Limb (tissue), 2 donors: ENCODE data around the gene C6orf62.
"Not testable (repeated sequence)": the region's sequence is repeated elsewhere in the genome, so short reads cannot be mapped to it uniquely, and the experiment has no call there.

ENCODE experiments used
- DNase-seq, 2 donors: peaks; one replicate each; pipeline ENCODE4 v3.0.0-alpha.2; 2016; ENCODE audit errors: extremely low spot score in 2 of 2

Gene C6orf62

GRCh38 chr6:24699521-24700359 lies 19.2 kb downstream of the C6orf62 start:
- no peak for DNase-seq

DNA sequence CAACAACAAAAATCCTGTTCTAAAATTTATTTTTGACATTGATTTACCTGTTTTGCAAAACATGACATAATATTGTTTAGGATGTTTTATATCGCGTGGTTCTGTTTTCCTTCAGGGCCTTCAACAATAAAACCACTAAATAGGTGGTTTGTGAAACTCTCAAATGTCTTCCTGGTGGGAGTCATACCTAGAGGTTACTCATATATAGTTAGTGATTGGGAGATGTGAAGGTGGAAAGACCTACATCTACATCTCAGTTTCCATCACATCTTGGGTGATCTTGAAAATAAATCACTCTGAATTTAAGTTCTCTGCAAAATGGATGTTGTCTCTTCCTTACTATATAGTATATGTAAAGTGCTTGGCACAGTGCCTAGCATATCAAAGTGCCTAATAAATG lies 22.9 kb downstream of the C6orf62 start:
- DNase-seq: no peak

DNA sequence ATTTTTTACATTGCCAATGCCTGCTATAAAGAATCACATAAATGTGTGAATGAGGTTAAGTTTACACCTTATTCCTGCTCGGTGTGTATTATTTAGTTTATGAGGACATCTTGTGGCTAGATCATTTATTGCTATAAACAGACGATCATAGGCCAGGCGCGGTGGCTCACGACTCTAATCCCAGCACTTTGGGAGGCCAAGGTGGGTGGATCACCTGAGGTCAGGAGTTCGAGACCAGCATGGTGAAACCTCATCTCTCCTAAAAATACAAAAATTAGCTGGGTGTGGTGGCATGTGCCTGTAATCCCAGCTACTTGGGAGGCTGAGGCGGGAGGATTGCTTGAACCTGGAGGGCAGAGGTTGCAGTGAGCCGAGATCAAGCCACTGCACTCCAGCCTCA lies 23.3 kb downstream of the C6orf62 start:
- peak in 1 of 2 donors; percentile 36 for DNase-seq

- DNase-seq: no peak
These were observed 24.8 kb downstream of the C6orf62 start for GRCh38 chr6:24694198-24694597.

GRCh38 chr6:24692848-24693592 lies 25.9 kb downstream of the C6orf62 start:
- no peak for DNase-seq

DNA sequence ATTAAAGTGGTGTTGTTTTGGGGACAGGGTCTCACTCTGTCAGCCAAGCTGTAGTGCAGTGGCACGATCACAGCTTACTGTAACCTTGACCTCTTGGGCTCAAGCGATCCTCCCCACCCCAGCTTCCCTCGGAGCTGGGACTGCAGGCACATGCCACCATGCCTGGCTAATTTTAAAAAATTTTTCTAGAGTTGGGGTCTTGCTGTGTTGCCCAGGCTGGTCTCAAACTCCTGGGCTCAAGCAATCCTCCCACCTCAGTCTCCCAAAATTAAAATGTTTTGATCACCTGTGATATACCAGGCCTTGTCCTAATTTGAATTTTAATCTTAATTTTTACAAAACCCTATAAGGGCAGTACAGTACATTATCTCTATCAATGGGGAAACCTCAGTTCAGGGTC lies 26.5 kb downstream of the C6orf62 start:
- DNase-seq: no peak

- no peak for DNase-seq
These were observed 27.0 kb downstream of the C6orf62 start for GRCh38 chr6:24692003-24692402.

GRCh38 chr6:24691550-24691949 lies 27.4 kb downstream of the C6orf62 start:
- DNase-seq: no peak

DNA sequence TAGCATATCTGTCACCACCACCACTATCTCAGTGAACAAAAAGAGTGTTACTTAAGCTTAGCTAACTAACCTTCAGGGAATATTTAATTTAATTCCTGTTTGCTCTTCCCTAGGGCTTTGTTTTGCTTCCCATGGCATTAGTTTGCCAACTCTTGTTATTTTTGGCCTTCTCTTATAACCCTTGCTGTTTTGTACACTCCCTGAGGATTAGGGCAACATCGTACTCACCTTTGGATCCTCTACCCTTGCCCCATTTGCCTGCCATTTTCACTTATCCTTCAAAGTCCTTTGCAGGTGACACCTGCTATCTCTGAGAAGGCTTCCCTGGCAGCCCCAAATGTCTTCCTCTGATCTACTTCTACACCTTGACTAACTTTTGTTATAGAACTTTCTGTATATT lies 28.4 kb downstream of the C6orf62 start:
- DNase-seq: no peak

GRCh38 chr6:24689964-24690363 lies 29.0 kb downstream of the C6orf62 start:
- DNase-seq: no peak

- no peak for DNase-seq
These were observed 32.0 kb downstream of the C6orf62 start for GRCh38 chr6:24686946-24687345.

DNA sequence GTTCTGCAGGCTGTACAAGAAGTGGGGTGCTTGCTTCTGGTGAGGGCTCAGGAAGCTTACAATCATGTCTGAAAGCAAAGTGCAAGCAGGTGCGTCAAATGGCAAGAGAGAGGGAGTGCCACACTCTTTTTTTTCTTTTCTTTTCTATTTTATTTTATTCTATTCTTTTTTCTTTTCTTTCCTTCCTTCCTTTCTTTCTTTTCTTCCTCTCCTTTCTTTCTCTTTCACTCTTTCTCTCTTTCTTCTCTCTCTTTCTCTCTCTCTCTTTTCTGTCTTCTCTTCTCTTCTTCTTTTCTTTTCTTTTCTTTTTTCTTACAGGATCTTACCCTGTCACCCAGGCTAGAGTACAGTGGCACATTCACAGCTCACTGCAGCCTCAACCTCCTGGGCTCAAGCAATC lies 32.5 kb downstream of the C6orf62 start:
- no peak for DNase-seq

DNA sequence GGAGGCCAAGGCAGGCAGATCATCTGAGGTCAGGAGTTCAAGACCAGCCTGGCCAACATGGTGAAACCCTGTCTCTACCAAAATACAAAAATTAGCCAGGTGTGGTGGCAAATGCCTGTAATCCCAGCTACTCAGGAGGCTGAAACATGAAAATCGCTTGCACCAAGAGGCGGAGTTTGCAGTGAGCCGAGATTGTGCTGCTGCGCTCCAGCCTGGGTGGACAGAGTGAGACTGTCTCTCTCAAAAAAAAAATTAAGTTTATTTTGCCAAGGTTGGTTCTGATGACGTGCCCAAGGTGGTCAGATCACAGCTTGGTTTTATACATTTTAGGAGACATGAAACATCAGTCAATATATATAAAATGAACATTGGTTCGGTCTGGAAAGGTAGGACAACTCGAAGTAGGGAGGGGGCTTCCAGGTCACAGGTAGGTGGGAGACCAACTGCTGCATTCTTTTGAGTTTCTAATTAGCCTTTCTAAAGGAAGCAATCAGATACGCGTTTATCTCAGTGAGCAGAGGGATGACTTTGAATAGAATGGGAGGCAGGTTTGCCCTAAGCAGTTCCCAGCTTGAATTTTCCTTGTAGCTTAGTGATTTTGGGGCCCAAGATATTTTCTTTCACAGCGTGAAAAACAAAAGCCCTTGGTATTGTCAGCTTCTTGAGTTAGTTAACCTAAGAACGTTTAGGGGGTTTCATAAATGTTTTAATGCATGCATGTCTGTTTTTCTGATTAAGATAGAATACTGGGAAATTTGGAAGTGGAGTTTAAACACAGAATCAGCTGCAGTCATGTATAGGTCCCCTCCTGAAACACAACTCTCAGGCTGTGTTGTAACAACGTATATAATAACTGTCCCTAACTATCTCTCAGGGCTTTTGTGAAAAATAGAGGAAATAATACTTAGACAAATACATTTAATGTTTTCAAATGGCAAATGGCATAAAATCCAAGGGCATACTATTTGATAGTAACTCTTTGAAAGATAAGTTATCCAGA lies 35.4 kb downstream of the C6orf62 start:
- DNase-seq: no peak

GRCh38 chr6:24680582-24680981 lies 38.4 kb downstream of the C6orf62 start:
- no peak for DNase-seq

GRCh38 chr6:24678792-24679352 lies 40.1 kb downstream of the C6orf62 start:
- DNase-seq: not testable (repeated sequence)

DNA sequence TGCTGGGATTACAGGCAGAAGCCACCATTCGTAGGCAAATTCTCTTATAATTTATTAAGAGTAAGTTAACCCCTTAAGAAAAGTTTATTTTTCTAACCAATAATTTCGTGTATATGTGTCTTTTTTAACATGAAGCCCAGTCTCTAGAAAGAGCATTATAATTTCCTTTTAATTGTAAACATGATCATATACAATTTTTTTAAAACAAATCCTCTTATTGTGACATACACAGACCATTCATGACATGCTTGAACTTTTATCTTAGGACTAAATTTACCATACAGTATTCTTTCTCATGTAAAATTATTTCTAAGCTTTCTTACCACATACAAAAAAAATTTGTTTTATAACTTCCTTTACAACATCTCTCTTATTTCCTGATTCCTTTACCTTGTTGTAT lies 45.3 kb downstream of the C6orf62 start:
- no peak for DNase-seq

- no peak for DNase-seq
These were observed 46.3 kb downstream of the C6orf62 start for GRCh38 chr6:24672620-24673182.

- DNase-seq: not testable (repeated sequence)
These were observed 47.9 kb downstream of the C6orf62 start for GRCh38 chr6:24671077-24671476.

DNA sequence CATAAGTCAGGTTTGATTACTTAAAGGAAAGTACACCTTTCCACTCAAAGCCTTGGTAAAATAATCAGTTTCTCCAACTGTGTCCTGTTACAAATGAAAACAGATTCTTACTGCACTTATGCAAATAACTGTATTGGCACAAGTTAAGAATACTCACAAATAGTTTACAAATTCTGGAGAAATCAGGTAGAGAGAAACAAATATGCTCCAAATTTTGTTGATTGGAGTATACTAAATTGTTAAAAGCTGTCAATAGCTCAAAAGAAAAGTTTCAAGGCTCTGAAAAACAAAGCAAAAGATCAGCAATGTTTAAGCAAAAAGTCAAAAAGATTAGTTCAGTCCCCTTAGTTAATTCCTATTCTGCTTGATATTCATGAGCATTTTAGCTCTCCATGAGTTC lies 48.5 kb downstream of the C6orf62 start:
- not testable (repeated sequence) for DNase-seq

GRCh38 chr6:24668997-24669361 lies 50.0 kb downstream of the C6orf62 start:
- DNase-seq: no peak
